GM20000 (cell line): ENCODE results near the gene HOXD12.

Experiments used
- DNase-seq: peaks from one replicate; pipeline ENCODE4 v3.0.0; 2012; ENCODE audit warnings: low spot score
- CTCF ChIP-seq: IDR thresholded peaks from 2 replicates; pipeline ENCODE4 v1.5.1; 2012; ENCODE audit warnings: mild to moderate bottlenecking, control low read depth; ENCODE audit errors: extremely low read depth, missing control alignments

HOXD12 gene

GRCh38 chr2:176130957-176131847 lies 31.6 kb downstream of the HOXD12 start:
- DNase-seq = no peak
- TF ChIP-seq CTCF = no peak

GRCh38 chr2:176131848-176132158 lies 32.2 kb downstream of the HOXD12 start:
- no peak for TF ChIP-seq CTCF
- DNase-seq = no peak

GRCh38 chr2:176132205-176133171 lies 32.9 kb downstream of the HOXD12 start:
- no peak for DNase-seq
- no peak for TF ChIP-seq CTCF

GRCh38 chr2:176133389-176133788 lies 33.8 kb downstream of the HOXD12 start:
- no peak for TF ChIP-seq CTCF

GRCh38 chr2:176134035-176134434 lies 34.4 kb downstream of the HOXD12 start:
- DNase-seq = no peak
- no peak for TF ChIP-seq CTCF

More at GRCh38 chr2:176133389-176133788, 33.8 kb downstream of the HOXD12 start:
- no peak for DNase-seq

- TF ChIP-seq CTCF = no peak
- DNase-seq = no peak
Measured at GRCh38 chr2:176135035-176135440, 35.4 kb downstream of the HOXD12 start.
